GM18870 (cell line): ENCODE data around the gene TSBP1.
"Not testable (repeated sequence)": the region's sequence is repeated elsewhere in the genome, so short reads cannot be mapped to it uniquely, and the experiment has no call there.

Source experiments
- ATAC-seq: cut with Tn5 transposase; IDR thresholded peaks from one replicate; pipeline ENCODE4 v1.9.1; 2021; ENCODE audit warnings: moderate library complexity; ENCODE audit not compliant: unreplicated experiment

The TSBP1 gene

GRCh38 chr6:32291543-32291942 lies 80.2 kb downstream of the TSBP1 start:
- ATAC-seq: no peak

GRCh38 chr6:32290886-32291450 lies 80.7 kb downstream of the TSBP1 start:
- ATAC-seq: no peak

- ATAC-seq: no peak
Observed at GRCh38 chr6:32288426-32288825, 83.3 kb downstream of the TSBP1 start.

DNA sequence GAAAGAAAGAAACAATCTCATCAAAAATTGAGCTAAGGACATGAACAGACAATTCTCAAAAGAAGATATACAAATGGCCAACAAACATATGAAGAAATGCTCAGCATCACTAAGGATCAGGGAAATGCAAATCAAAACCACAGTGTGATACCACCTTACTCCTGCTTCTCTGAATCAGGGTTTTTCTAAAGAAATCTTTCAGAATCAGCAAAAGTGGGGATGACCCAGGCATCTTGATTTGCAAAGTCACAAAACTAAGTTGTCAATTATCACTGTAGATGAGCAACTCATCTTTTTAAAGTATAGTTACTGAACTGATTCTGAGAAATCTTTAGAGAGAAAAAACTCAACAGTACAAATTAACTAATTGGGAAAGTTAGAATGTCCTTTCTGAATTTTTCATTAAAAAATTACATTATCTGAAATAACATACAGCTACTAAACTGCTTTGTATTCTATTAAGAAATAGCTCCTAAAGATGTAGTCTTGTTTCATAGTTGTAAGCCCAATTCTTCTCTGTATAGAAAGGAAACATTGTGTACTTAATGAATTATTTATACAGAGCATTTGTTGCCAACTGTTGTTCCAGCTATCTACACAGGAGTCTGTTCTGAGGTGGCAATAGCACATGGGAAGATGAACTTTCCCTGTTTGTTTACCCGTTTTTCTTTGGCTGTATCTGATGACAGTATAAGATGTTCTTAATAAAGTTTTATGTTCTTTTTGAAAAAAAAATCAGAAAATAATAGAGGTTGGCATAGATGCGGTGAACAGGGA lies 97.7 kb downstream of the TSBP1 start:
- not testable (repeated sequence) for ATAC-seq

- no peak for ATAC-seq
Observed at GRCh38 chr6:32271429-32271828, 100.3 kb downstream of the TSBP1 start.

DNA sequence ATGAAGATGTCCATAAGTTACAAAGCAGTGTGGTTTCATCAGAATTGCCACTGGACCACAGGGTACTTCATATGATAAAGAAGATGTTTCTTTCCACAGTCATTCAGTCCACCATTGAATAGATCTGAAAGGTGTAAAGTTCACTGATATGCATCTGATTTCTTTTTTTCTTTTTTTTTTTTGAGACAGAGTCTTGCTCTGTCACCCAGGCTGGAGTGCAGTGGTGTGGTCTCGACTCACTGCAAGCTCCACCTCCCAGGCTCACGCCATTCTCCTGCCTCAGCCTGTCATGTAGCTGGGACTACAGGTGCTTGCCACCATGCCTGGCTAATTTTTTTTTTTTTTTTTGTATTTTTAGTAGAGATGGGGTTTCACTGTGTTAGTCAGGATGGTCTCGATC lies 103.2 kb downstream of the TSBP1 start:
- ATAC-seq: not testable (repeated sequence)

- ATAC-seq: no peak
Observed at GRCh38 chr6:32267035-32267434, 104.7 kb downstream of the TSBP1 start.

DNA sequence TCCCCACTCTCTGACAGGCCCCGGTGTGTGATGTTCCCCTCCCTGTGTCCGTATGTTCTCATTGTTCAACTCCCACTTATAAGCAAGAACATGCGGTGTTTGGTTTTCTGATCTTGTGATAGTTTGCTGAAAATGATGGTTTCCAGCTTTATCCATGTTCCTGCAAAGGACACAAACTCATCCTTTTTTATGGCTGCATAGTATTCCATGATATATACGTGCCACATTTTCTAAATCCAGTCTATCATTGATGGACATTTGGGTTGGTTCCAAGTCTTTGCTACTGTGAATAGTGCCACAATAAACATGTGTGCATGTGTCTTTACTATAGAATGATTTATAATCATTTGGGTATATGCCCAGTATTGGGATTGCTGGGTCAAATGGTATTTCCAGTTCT lies 114.4 kb downstream of the TSBP1 start:
- not testable (repeated sequence) for ATAC-seq

GRCh38 chr6:32255199-32256153 lies 116.2 kb downstream of the TSBP1 start:
- no peak for ATAC-seq

DNA sequence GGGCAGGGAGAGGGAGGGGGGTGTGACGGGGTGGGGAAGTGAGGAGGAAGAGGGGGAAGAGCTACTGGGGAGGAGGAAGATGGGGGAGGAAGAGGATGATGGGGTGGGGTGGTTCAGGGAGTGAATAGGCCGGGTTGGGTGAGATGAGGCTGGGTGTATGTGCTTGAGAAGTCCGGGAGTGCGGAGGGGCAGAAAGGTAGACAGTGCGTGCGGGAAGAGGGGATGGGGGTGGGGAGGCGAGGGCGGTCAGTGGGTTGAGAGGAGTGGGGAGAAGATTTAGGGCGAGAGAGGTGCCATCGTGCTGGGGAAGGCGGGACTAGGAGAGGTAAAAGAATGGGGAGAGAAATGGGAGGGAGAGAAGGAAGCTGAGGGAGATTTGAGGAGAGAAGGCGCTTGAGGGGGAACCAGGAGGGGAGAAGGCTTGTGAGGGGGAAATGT lies 116.9 kb downstream of the TSBP1 start:
- ATAC-seq: no peak

- no peak for ATAC-seq
Observed at GRCh38 chr6:32252331-32253009, 119.2 kb downstream of the TSBP1 start.

- no peak for ATAC-seq
Observed at GRCh38 chr6:32249262-32249661, 122.4 kb downstream of the TSBP1 start.

- ATAC-seq: no peak
Observed at GRCh38 chr6:32247401-32247800, 124.3 kb downstream of the TSBP1 start.

GRCh38 chr6:32244946-32245398 lies 126.7 kb downstream of the TSBP1 start:
- ATAC-seq: no peak

DNA sequence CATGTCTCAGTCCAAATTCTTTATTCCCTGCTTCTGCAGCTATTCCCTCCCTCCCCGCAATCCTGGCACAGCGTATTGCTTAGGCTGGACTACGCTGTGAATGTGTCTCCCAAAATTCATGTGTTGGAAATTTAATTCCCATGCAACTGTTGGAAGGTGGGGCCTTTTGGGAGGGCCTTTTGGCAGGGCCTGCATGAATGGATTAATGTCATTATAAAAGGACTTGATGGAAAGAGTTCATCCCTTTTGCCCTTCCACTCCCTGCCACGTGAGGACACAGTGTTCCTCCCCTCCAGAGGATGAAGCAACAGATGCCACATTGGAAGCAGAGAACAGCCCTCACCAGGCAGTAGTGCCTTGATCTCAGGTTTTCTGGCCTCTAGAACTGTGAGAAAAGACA lies 127.4 kb downstream of the TSBP1 start:
- no peak for ATAC-seq
